ENCODE results near the gene CDHR4.

Gene CDHR4

GRCh38 chr3:49788056-49788455 is 11.6 kb downstream of the CDHR4 start:
- no peaks in the 10 kb centered on the region for H3K27me3 ChIP-seq (ENCODE audit: insufficient read depth, low read length)
- H3K9ac ChIP-seq (ENCODE audit: low read length) = no peak overlapping the region
- H3K4me3 ChIP-seq (ENCODE audit: low read depth, low read length, poor library complexity, severe bottlenecking) = no peak overlapping the region
- H2AFZ ChIP-seq (ENCODE audit: low read length) = no peak overlapping the region
- no peaks in the 10 kb centered on the region for H3F3A ChIP-seq (ENCODE audit: insufficient read depth, low read length)
- H3K9me3 ChIP-seq (ENCODE audit: low read length) = no peaks in the 10 kb centered on the region
- H3K79me2 ChIP-seq (ENCODE audit: insufficient read depth, low read length) = peaks cover 9% of the 10 kb centered on the region
- H3K4me2 ChIP-seq (ENCODE audit: low read length) = no peak overlapping the region
- H3K9me2 ChIP-seq (ENCODE audit: low read depth, low read length) = no peaks in the 10 kb centered on the region
- peaks cover 3% of the 10 kb centered on the region; the same call in 1 of the 2 replicates for H3K36me3 ChIP-seq (ENCODE audit: insufficient read depth, low read length)
- peaks cover 24% of the 10 kb centered on the region for H3K4me1 ChIP-seq (ENCODE audit: insufficient read depth, low read length, severe bottlenecking)
- no peaks in the 10 kb centered on the region for H4K20me1 ChIP-seq (ENCODE audit: insufficient read depth, low read length)
- TF ChIP-seq CTCF (IDR thresholded peaks at IDR 0.05; ENCODE audit: low read length) (no peak), EZH2 (IDR thresholded peaks at IDR 0.05; ENCODE audit: borderline replicate concordance, low read length) (no peak)
- H3K27ac ChIP-seq (ENCODE audit: low read depth, low read length, poor library complexity, severe bottlenecking) = no peak overlapping the region

DNA sequence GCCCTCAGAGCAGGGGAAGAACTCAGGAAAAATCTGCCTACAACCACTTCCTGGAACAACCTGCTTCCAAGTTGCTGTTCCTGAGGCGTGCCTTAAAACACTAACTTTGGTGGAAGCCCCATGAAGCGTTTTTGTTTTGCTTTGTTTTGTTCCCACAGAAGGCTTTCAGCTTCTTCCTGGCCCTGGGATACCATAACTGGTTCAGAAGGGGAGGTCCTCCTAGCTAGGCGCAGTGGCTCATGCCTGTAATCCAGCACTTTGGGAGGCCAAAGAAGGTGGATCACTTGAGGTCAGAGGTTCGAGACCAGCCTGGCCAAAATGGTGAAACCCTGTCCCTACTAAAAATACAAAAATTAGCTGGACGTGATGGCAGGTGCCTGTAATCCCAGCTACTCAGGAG is 12.1 kb downstream of the CDHR4 start:
- Histone ChIP-seq H2AFZ (ENCODE audit: low read length) (no peak overlapping the region), H3K9ac (ENCODE audit: low read length) (no peak overlapping the region), H3K79me2 (ENCODE audit: insufficient read depth, low read length) (peaks cover 9% of the 10 kb centered on the region), H3K27me3 (ENCODE audit: insufficient read depth, low read length) (no peaks in the 10 kb centered on the region), H3K27ac (ENCODE audit: low read depth, low read length, poor library complexity, severe bottlenecking) (no peak overlapping the region), H3K4me1 (ENCODE audit: insufficient read depth, low read length, severe bottlenecking) (peaks cover 24% of the 10 kb centered on the region), H3K4me2 (ENCODE audit: low read length) (no peak overlapping the region), H3F3A (ENCODE audit: insufficient read depth, low read length) (no peaks in the 10 kb centered on the region), H3K9me2 (ENCODE audit: low read depth, low read length) (no peaks in the 10 kb centered on the region), H3K9me3 (ENCODE audit: low read length) (no peaks in the 10 kb centered on the region), H4K20me1 (ENCODE audit: insufficient read depth, low read length) (no peaks in the 10 kb centered on the region), H3K4me3 (ENCODE audit: low read depth, low read length, poor library complexity, severe bottlenecking) (no peak overlapping the region), H3K36me3 (ENCODE audit: insufficient read depth, low read length) (peaks cover 3% of the 10 kb centered on the region; the same call in 1 of the 2 replicates)
- TF ChIP-seq EZH2 (IDR thresholded peaks at IDR 0.05; ENCODE audit: borderline replicate concordance, low read length) (no peak), CTCF (IDR thresholded peaks at IDR 0.05; ENCODE audit: low read length) (no peak)

DNA sequence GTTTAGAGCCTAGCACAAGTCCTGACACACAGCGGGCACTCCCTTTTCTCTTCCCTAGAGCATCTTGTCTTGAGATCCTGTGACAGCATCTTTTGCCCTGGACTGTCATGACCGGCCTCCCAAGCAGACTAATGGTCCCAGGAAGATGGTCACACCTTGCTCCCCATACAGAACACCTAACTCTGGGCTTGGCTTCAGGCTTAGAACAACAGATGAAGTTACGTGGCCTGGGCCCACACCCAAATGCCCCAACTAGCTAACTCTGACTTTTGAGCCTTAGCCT is 12.6 kb downstream of the CDHR4 start:
- Histone ChIP-seq H3K9me3 (ENCODE audit: low read length) (no peaks in the 10 kb centered on the region), H3F3A (ENCODE audit: insufficient read depth, low read length) (no peaks in the 10 kb centered on the region), H3K79me2 (ENCODE audit: insufficient read depth, low read length) (peaks cover 9% of the 10 kb centered on the region), H3K4me3 (ENCODE audit: low read depth, low read length, poor library complexity, severe bottlenecking) (peak overlapping the region; percentile 78), H3K4me1 (ENCODE audit: insufficient read depth, low read length, severe bottlenecking) (peaks cover 24% of the 10 kb centered on the region), H4K20me1 (ENCODE audit: insufficient read depth, low read length) (no peaks in the 10 kb centered on the region), H3K9ac (ENCODE audit: low read length) (peak overlapping the region; percentile 64; the same call in 1 of the 2 replicates), H3K27me3 (ENCODE audit: insufficient read depth, low read length) (no peaks in the 10 kb centered on the region), H3K4me2 (ENCODE audit: low read length) (peak overlapping the region; percentile 72), H3K36me3 (ENCODE audit: insufficient read depth, low read length) (peaks cover 3% of the 10 kb centered on the region; the same call in 1 of the 2 replicates), H3K27ac (ENCODE audit: low read depth, low read length, poor library complexity, severe bottlenecking) (no peak overlapping the region), H2AFZ (ENCODE audit: low read length) (no peak overlapping the region), H3K9me2 (ENCODE audit: low read depth, low read length) (no peaks in the 10 kb centered on the region)
- TF ChIP-seq EZH2 (IDR thresholded peaks at IDR 0.05; ENCODE audit: borderline replicate concordance, low read length) (no peak), CTCF (IDR thresholded peaks at IDR 0.05; ENCODE audit: low read length) (no peak)
